BE2C (cell line): ENCODE data around the gene TMEM181.
"Not testable (repeated sequence)": the region's sequence is repeated elsewhere in the genome, so short reads cannot be mapped to it uniquely, and the experiment has no call there.

ENCODE experiments used
- DNase-seq: peaks from one replicate; pipeline ENCODE4 v3.0.0-alpha.2; 2020
- H3K27me3 ChIP-seq: fragments of 250-450 bp; sonication (Bioruptor Pico); 2 replicates; pipeline ENCODE4 v1.5.1; 2020; ENCODE audit warnings: mild to moderate bottlenecking
- H3K36me3 ChIP-seq: fragments of 250-450 bp; sonication (Bioruptor Pico); 2 replicates; pipeline ENCODE4 v1.5.1; 2020; ENCODE audit warnings: mild to moderate bottlenecking
- H3K4me1 ChIP-seq: fragments of 250-450 bp; sonication (Bioruptor Pico); 2 replicates; pipeline ENCODE4 v1.5.1; 2020
- H3K4me3 ChIP-seq: 2 replicates; pipeline ENCODE4 v1.5.1; 2011; ENCODE audit warnings: low read depth, low read length
- H3K9me3 ChIP-seq: fragments of 250-450 bp; sonication (Bioruptor Pico); 2 replicates; pipeline ENCODE4 v1.5.1; 2020
- TF ChIP-seq, protein P1 (sequence below): IDR thresholded peaks from 2 replicates; pipeline ENCODE4 v1.5.1; 2012; ENCODE audit warnings: mild to moderate bottlenecking, low read depth, low read length

The TMEM181 gene

DNA sequence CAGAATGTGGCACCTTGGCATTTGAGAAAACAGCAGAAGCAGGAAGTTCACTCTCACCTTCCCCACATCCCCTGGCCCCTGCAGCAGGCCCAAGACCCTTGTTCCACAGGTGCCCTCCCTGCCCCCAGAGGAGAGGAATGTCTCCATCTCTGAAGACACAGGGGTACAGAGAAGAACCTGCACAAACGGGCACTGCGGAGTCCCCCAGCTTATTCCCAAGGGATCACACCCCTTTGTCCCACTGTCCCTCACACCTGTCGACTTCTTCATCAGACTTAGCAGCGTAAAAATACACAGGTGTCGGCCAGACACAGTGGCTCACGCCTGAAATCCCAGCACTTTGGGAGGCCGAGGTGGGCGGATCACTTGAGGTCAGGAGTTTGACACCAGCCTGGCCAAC lies 42.9 kb upstream of the TMEM181 start:
- TF ChIP-seq, protein P1, sequence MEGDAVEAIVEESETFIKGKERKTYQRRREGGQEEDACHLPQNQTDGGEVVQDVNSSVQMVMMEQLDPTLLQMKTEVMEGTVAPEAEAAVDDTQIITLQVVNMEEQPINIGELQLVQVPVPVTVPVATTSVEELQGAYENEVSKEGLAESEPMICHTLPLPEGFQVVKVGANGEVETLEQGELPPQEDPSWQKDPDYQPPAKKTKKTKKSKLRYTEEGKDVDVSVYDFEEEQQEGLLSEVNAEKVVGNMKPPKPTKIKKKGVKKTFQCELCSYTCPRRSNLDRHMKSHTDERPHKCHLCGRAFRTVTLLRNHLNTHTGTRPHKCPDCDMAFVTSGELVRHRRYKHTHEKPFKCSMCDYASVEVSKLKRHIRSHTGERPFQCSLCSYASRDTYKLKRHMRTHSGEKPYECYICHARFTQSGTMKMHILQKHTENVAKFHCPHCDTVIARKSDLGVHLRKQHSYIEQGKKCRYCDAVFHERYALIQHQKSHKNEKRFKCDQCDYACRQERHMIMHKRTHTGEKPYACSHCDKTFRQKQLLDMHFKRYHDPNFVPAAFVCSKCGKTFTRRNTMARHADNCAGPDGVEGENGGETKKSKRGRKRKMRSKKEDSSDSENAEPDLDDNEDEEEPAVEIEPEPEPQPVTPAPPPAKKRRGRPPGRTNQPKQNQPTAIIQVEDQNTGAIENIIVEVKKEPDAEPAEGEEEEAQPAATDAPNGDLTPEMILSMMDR, result no peak
- H3K27me3 ChIP-seq, result no peaks in the 10 kb centered on the region

DNA sequence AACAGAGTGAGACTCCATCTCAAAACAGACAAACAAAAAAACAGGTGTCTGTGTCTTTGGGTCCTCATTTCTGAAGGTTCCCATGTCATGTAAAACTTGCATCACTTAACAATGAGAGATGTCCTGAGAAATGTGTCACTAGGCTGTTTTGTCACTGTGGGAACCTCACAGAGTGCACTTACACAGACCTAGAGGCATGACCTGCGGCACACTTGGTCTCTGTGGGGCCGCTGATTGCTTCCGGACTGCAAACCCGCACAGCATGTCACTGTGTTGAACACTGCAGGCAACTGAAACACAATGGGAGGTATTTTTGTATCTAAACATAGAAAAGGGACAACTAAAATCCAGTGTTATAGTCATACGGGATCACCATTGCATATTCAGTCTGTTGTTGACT lies 42.3 kb upstream of the TMEM181 start:
- no peak for DNase-seq
- TF ChIP-seq, protein P1, result no peak
- Histone ChIP-seq H3K27me3 (no peaks in the 10 kb centered on the region), H3K9me3 (no peaks in the 10 kb centered on the region; the same call in none of the 2 replicates), H3K4me1 (peaks cover 6% of the 10 kb centered on the region), H3K36me3 (no peaks in the 10 kb centered on the region), H3K4me3 (no peak overlapping the region; the same call in 1 of the 2 replicates)

More for the DNA sequence above, 42.9 kb upstream of the TMEM181 start:
- Histone ChIP-seq H3K4me1 (peaks cover 6% of the 10 kb centered on the region), H3K4me3 (no peak overlapping the region), H3K9me3 (no peaks in the 10 kb centered on the region; the same call in none of the 2 replicates), H3K36me3 (no peaks in the 10 kb centered on the region)
- no peak for DNase-seq

DNA sequence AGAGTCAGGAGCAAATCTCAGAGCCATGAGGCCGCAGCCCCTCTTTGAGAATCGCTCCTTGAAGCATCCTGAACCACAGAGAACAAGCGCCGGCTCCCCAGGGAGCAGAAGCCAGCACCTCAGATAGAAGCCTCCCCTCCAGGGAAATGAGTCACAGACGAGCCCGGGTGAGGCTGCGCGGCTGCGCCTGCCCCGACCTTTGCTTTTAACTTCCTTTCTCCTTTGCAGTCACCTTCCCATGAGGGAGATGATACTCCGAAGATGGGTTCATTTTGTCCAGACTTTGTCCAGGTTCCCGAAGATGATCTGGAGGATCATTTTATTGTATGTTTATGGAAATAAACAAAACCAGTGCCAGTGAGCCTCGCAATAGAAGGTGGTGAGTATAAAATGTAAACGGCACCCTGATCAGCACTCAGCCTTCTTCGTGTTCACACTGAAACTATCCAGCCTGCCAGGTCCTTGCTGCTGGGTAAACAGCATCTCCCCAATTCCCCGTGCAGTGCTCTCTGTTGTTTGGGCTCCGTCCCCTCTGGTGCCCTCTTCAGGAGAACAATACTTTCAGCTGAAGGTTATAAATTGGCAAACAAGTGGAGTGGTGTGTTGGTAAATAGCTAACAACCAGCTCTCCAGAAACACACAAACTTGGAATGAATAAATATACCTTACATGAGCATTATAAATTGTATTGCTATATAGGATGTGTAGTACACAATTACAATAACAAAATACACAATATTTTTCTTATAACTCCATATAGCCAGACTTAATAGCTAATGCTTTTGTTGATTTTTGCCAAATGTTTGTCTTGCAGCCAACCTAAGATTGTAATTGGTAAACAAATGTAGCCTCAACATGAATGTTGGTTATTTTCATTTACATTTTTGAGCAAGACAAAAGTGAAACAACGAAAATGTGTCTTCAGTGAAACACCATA lies 41.4 kb upstream of the TMEM181 start:
- peak overlapping the region; percentile 63 for H3K4me3 ChIP-seq
- peak; percentile 82 for DNase-seq
- H3K27me3 ChIP-seq, result no peaks in the 10 kb centered on the region
- no peaks in the 10 kb centered on the region for H3K36me3 ChIP-seq
- TF ChIP-seq, protein P1, result peak; percentile 82
- peaks cover 6% of the 10 kb centered on the region for H3K4me1 ChIP-seq
- H3K9me3 ChIP-seq, result no peaks in the 10 kb centered on the region; the same call in 1 of the 2 replicates

DNA sequence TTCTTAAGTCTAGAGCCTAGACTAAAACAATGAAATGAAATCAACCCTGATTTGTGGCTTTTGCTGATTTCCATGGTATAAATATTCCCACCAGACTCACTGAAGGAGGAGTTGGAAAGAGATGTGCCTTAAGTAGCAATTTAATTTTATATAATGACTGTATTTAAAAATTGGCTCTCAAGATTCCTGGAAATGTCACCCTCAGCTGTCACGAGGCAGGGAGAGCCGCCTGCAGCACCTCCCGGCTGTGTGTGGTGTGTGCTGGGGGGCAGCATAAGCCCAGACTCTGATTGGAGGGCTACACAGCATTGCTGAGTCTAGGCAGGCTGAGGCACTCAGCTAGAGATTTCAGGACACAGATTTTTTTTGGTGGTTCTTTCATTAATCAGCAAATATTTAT lies 40.6 kb upstream of the TMEM181 start:
- H3K27me3 ChIP-seq, result no peaks in the 10 kb centered on the region
- TF ChIP-seq, protein P1, result no peak
- no peak for DNase-seq
- no peaks in the 10 kb centered on the region for H3K36me3 ChIP-seq
- peaks cover 6% of the 10 kb centered on the region for H3K4me1 ChIP-seq
- no peak overlapping the region for H3K4me3 ChIP-seq
- H3K9me3 ChIP-seq, result no peaks in the 10 kb centered on the region; the same call in 1 of the 2 replicates

DNA sequence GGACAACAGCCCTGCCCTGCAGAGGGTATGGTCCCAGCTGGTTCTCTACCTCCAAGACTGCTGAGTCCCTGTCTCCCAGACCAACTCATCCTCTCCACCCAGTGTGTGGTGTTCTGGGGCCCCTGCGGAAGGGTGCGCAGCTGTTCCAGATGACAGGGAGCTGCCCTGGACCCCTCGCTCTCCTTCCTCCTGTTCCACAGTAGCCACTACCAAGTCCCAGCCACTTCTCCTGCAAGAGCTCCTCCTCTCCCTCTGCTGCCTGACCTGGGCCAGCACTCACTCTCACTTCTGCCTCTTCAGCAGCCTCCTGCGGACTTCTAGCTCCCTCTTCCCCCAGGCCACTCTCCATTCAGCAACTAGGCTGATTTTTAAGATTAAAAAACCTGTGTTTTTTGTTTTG lies 40.1 kb upstream of the TMEM181 start:
- TF ChIP-seq, protein P1, result no peak
- H3K4me3 ChIP-seq, result no peak overlapping the region
- peaks cover 6% of the 10 kb centered on the region for H3K4me1 ChIP-seq
- no peaks in the 10 kb centered on the region for H3K27me3 ChIP-seq
- no peaks in the 10 kb centered on the region for H3K36me3 ChIP-seq
- H3K9me3 ChIP-seq, result no peaks in the 10 kb centered on the region; the same call in 1 of the 2 replicates
- no peak for DNase-seq

DNA sequence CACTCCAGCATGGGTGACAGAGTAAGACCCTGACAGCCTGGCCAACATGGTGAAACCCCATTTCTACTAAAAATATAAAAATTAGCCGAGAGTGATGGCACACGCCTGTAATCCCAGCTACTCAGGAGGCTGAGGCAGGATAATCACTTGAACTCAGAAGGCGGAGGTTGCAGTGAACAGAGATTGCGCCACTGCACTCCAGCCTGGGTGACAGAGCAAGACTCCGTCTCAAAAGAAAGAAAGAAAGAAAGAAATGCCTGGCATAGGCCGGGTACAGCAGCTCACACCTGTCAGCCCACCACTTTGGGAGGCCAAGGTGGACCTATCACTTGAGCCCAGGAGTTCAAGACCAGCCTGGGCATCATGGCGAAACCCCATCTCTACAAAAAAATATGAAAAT lies 38.9 kb upstream of the TMEM181 start:
- DNase-seq, H3K4me1 ChIP-seq, H3K9me3 ChIP-seq, H3K4me3 ChIP-seq, H3K27me3 ChIP-seq, H3K36me3 ChIP-seq: not testable (repeated sequence)
